HepG2 (cell line): ENCODE results near the gene L3MBTL4. TPM values are rescaled to one million over a fixed set of nuclear protein-coding genes. Genes with fewer than 3 reads are reported as not detected.

Source experiments
- ATAC-seq: fragments of 200-7000 bp; cut with Tn5 transposase; 3 replicates; pipeline ENCODE4 v1.9.1; 2020; ENCODE audit warnings: mild to moderate bottlenecking, moderate library complexity
- BruUV-seq: library from RNA; stranded (reverse); fragments of 400-500 nt; replicated peaks from 2 replicates; lab custom pipeline; 2021; lab: Mats Ljungman, UMichigan
- CTCF ChIA-PET: fragments of 300-600 bp; formaldehyde crosslinking; extraction: SDS; loops from one replicate; lab custom pipeline; 2021; ENCODE audit warnings: low total read pairs, inconsistent platforms, low intra/inter-chr PET ratio; lab: Yijun Ruan, JAX
- POLR2A ChIA-PET: fragments of 350-600 bp; sonication (Branson Sonifier 250); formaldehyde crosslinking; loops from one replicate; lab custom pipeline; 2020; ENCODE audit warnings: antibody characterized with exemption, inconsistent platforms; lab: Yijun Ruan, JAX
- DNase-seq: peaks from one replicate; pipeline ENCODE4 v3.0.0-alpha.2; 2015; ENCODE audit warnings: low spot score
- FAIRE-seq: peaks from 3 replicates; lab custom pipeline; 2011; peaks lifted over from hg19 to GRCh38; lab: Jason Lieb, UNC
- H2AFZ ChIP-seq: one replicate; pipeline ENCODE4 v1.6.1; 2011; ENCODE audit warnings: low read length, inconsistent platforms
- H3K27ac ChIP-seq: fragments of 300-600 bp; 3 replicates; pipeline ENCODE4 v1.8.0; 2011; ENCODE audit warnings: mixed run types, mild to moderate bottlenecking, mixed read lengths, low read length, inconsistent platforms; ENCODE audit not compliant: insufficient read depth; ENCODE audit errors: extremely low read length
- H3K27me3 ChIP-seq, 2 experiments: fragments of 200-600 bp in 1 of 2; 2 replicates in 1 of 2; 3 replicates in 1 of 2; pipeline versions ENCODE4 v1.6.0 to v1.8.0; 2011; ENCODE audit warnings: low read length in 2 of 2, mild to moderate bottlenecking in 2 of 2, moderate library complexity in 2 of 2, inconsistent platforms in 1 of 2; ENCODE audit not compliant: insufficient read depth in 2 of 2, control insufficient read depth in 1 of 2
- H3K36me3 ChIP-seq, 2 experiments: fragments of 200-600 bp in 1 of 2; replicated peaks in 1 of 2; 2 replicates in 1 of 2; 3 replicates in 1 of 2; pipeline versions ENCODE4 v1.5.1 to v1.8.0; 2011; ENCODE audit warnings: low read length in 2 of 2, inconsistent platforms in 1 of 2; ENCODE audit not compliant: insufficient read depth in 2 of 2, control insufficient read depth in 1 of 2
- H3K4me1 ChIP-seq: 2 replicates; pipeline ENCODE4 v1.5.1; 2012; ENCODE audit warnings: low read length, inconsistent platforms; ENCODE audit not compliant: insufficient read depth
- H3K4me2 ChIP-seq: 2 replicates; pipeline ENCODE4 v1.6.0; 2011; ENCODE audit warnings: low read depth, low read length, inconsistent platforms
- H3K4me3 ChIP-seq, 3 experiments: fragments of 200-600 bp in 1 of 3; sonication (generic), shearing (Covaris generic) in 1 of 3; replicated peaks in 1 of 3; 2 replicates each; pipeline ENCODE4 v1.5.1; 2011 to 2016; ENCODE audit warnings: low read length in 3 of 3, inconsistent platforms in 2 of 3, low read depth in 2 of 3, mild to moderate bottlenecking in 2 of 3, control low read depth in 1 of 3, mixed read lengths in 1 of 3; ENCODE audit not compliant: insufficient read depth in 1 of 3
- H3K79me2 ChIP-seq: one replicate; pipeline ENCODE4 v1.6.1; 2011; ENCODE audit warnings: low read length, inconsistent platforms; ENCODE audit not compliant: insufficient read depth
- H3K9ac ChIP-seq: 2 replicates; pipeline ENCODE4 v1.6.0; 2011; ENCODE audit warnings: mild to moderate bottlenecking, low read depth, low read length, inconsistent platforms; ENCODE audit not compliant: insufficient read depth
- H3K9me3 ChIP-seq: 2 replicates; pipeline ENCODE4 v1.5.1; 2012; ENCODE audit warnings: mild to moderate bottlenecking, low read length
- H4K20me1 ChIP-seq: 2 replicates; pipeline ENCODE4 v1.6.0; 2011; ENCODE audit warnings: inconsistent platforms, mild to moderate bottlenecking, low read length, moderate library complexity; ENCODE audit not compliant: insufficient read depth
- BRD4 ChIP-seq: sonication (generic); formaldehyde crosslinking; IDR thresholded peaks from 2 replicates; pipeline ENCODE4 v1.4.0; 2020; ENCODE audit warnings: missing genetic modification reagents
- EZH2 ChIP-seq: conservative IDR thresholded peaks from 2 replicates; pipeline ENCODE4 v1.6.1; 2012; ENCODE audit warnings: mild to moderate bottlenecking, low read depth, low read length, moderate library complexity
- GPBP1L1 ChIP-seq: sonication (generic); formaldehyde crosslinking; IDR thresholded peaks from 2 replicates; pipeline ENCODE4 v1.5.0; 2020; ENCODE audit warnings: mild to moderate bottlenecking, missing genetic modification reagents
- HDAC1 ChIP-seq: sonication (generic); formaldehyde crosslinking; IDR thresholded peaks from 2 replicates; pipeline ENCODE4 v1.5.1; 2020; ENCODE audit warnings: mild to moderate bottlenecking, missing genetic modification reagents
- HDAC2 ChIP-seq: sonication (generic); formaldehyde crosslinking; IDR thresholded peaks from 2 replicates; pipeline ENCODE4 v1.4.0; 2020; ENCODE audit warnings: missing genetic modification reagents
- KLF15 ChIP-seq: sonication (generic); formaldehyde crosslinking; IDR thresholded peaks from 2 replicates; pipeline ENCODE4 v1.8.1; 2023; ENCODE audit warnings: borderline replicate concordance, mild to moderate bottlenecking, inconsistent platforms, missing genetic modification reagents, mixed read lengths
- PAXIP1 ChIP-seq: sonication (generic); formaldehyde crosslinking; conservative IDR thresholded peaks from 2 replicates; pipeline ENCODE4 v1.4.0; 2020; ENCODE audit warnings: mild to moderate bottlenecking, missing genetic modification reagents, moderate library complexity
- TBX2 ChIP-seq: sonication (generic); formaldehyde crosslinking; IDR thresholded peaks from 2 replicates; pipeline ENCODE4 v1.5.0; 2020; ENCODE audit warnings: missing genetic modification reagents, mild to moderate bottlenecking, borderline replicate concordance
- ZNF710 ChIP-seq: sonication (generic); formaldehyde crosslinking; IDR thresholded peaks from 2 replicates; pipeline ENCODE4 v1.5.0; 2020; ENCODE audit warnings: mild to moderate bottlenecking, missing genetic modification reagents, borderline replicate concordance
- ZNF878 ChIP-seq: sonication (generic); formaldehyde crosslinking; IDR thresholded peaks from 2 replicates; pipeline ENCODE4 v1.8.1; 2023; ENCODE audit warnings: mild to moderate bottlenecking, missing genetic modification reagents, moderate library complexity
- WGBS: methylation state at CpG from one replicate; pipeline ENCODE4 v1.1.6; 2017; ENCODE audit warnings: low lambda C conversion rate; 5-methylcytosine and 5-hydroxymethylcytosine counted together
- in situ Hi-C: cut with HindIII; loops from 2 replicates; pipeline ENCODE4 v1.10.0; 2017; ENCODE audit warnings: low pct_unique_long_range_greater_than_20kb; ENCODE audit not compliant: extremely low pct_ligation_motif_present
- intact Hi-C: fragments of 100-400 bp; cut with micrococcal nuclease; formaldehyde crosslinking; loops from one replicate; pipeline ENCODE4 v1.10.0; 2022; ENCODE audit not compliant: unreplicated experiment
- polyA plus RNA-seq, 8 experiments: library from polyadenylated mRNA; depleted of rRNA in 3 of 8; stranded (reverse) in 7 of 8; unstranded in 1 of 8; fragments of >200 nt; fragmentation: Illumina TruSeq in 4 of 8; extraction: Trizol in 4 of 8; gene quantifications; 2 replicates each; pipeline versions ENCODE4 v1.2.1 to v1.2.3, GENCODE V29; 2011 to 2016; ENCODE audit warnings: low read depth in 4 of 8, missing spikeins in 1 of 8, mixed read lengths in 1 of 8; ENCODE audit not compliant: insufficient read depth in 1 of 8
- total RNA-seq, 5 experiments: library from RNA; depleted of rRNA; stranded (reverse); fragments of >200 nt; fragmentation: Illumina TruSeq; extraction: Trizol; gene quantifications; 2 replicates each; pipeline ENCODE4 v1.2.3, GENCODE V29; 2016; ENCODE audit warnings: low read depth in 1 of 5

Gene L3MBTL4
- total and polyA plus RNA-seq, 2 of the 13 experiments (the other 11 are each of a cell fraction or from before 2014, with no cell fraction given): 10.8 to 13.3 TPM

- no TSS peak for BruUV-seq
- in situ Hi-C loops (no loop called here), intact Hi-C loops (no loop called here)
- ATAC-seq (no peak), DNase-seq (no peak), FAIRE-seq (no peak)
- Histone ChIP-seq H3K79me2 (no peaks in the 10 kb centered on the region), H4K20me1 (no peaks in the 10 kb centered on the region), H3K9ac (no peak overlapping the region), H3K27me3 (no peaks in the 10 kb centered on the region), H3K9me3 (no peaks in the 10 kb centered on the region), H3K27ac (no peak overlapping the region), H3K36me3 (no peaks in the 10 kb centered on the region; a peak in 3 of 5 replicates), H3K4me3 (no peak overlapping the region), H3K4me2 (no peak overlapping the region), H2AFZ (no peak overlapping the region), H3K4me1 (peaks cover 36% of the 10 kb centered on the region)
- 92% methylated on average over 11 of the region's 11 CpGs for WGBS
- ChIA-PET POLR2A (no interaction called here), CTCF (no interaction called here)
- TF ChIP-seq EZH2 (no peak), ZNF878 (no peak)
These were observed 401.4 kb downstream of the L3MBTL4 start for GRCh38 chr18:6013171-6013810.

- Histone ChIP-seq H3K4me1 (peaks cover 24% of the 10 kb centered on the region), H3K4me2 (no peak overlapping the region), H3K9ac (no peak overlapping the region), H3K27ac (no peak overlapping the region), H3K79me2 (no peaks in the 10 kb centered on the region), H3K9me3 (no peaks in the 10 kb centered on the region), H3K27me3 (no peaks in the 10 kb centered on the region), H3K36me3 (no peaks in the 10 kb centered on the region; a peak in 3 of 5 replicates), H4K20me1 (no peaks in the 10 kb centered on the region), H2AFZ (no peak overlapping the region), H3K4me3 (no peak overlapping the region)
- DNase-seq (no peak), FAIRE-seq (no peak), ATAC-seq (no peak)
- WGBS: 100% methylated on average over 1 of the region's 1 CpG
- in situ Hi-C loops: no loop called here
- intact Hi-C loops: no loop called here
- ChIA-PET POLR2A (no interaction called here), CTCF (no interaction called here)
- BruUV-seq: no TSS peak
- TF ChIP-seq KLF15 (CRISPR knock-in tag): no peak
- TF ChIP-seq ZNF710 (CRISPR knock-in tag): no peak
- no peak for TF ChIP-seq HDAC1
- no peak for TF ChIP-seq PAXIP1 (CRISPR knock-in tag)
- no peak for TF ChIP-seq HDAC2 (CRISPR knock-in tag)
- no peak for TF ChIP-seq BRD4 (CRISPR knock-in tag)
- TF ChIP-seq TBX2 (CRISPR knock-in tag): no peak
- TF ChIP-seq GPBP1L1 (CRISPR knock-in tag): no peak
These were observed 403.8 kb downstream of the L3MBTL4 start for GRCh38 chr18:6010921-6011320.
